ENCODE results near the gene NCKAP5.

DNA sequence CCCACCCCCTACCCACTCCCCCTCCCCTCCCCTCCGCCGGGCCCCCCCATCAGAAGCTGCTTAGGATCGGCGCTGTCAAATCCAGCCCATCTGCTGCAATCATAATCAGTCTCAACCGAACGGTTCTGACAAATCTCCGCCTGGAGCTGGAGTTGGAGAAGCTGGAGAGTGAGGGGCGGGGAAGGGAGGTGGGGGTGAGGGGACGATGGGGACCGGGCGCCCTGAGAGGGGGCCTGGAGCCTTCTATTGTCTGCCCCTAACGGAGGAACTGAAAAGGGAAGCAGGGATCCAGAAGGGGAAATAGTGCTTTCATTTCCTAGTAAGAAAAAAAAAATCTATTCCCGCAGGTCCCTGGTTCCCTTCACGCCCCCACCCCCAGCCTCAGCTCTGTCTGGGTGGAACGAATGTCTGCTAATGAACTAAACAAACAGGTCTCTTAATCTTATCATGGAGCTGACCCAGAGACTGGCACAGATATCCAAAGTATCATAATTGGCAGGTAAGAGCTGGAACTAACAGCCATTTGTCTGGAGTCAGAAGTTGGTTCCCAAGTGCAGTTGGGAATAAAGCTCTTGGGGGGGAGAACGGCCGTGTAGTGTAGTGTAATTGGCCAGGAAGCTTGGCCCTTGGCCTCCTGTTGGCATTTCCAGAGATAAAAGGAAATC lies 301.2 kb downstream of the NCKAP5 start:
- TF ChIP-seq, protein P1, sequence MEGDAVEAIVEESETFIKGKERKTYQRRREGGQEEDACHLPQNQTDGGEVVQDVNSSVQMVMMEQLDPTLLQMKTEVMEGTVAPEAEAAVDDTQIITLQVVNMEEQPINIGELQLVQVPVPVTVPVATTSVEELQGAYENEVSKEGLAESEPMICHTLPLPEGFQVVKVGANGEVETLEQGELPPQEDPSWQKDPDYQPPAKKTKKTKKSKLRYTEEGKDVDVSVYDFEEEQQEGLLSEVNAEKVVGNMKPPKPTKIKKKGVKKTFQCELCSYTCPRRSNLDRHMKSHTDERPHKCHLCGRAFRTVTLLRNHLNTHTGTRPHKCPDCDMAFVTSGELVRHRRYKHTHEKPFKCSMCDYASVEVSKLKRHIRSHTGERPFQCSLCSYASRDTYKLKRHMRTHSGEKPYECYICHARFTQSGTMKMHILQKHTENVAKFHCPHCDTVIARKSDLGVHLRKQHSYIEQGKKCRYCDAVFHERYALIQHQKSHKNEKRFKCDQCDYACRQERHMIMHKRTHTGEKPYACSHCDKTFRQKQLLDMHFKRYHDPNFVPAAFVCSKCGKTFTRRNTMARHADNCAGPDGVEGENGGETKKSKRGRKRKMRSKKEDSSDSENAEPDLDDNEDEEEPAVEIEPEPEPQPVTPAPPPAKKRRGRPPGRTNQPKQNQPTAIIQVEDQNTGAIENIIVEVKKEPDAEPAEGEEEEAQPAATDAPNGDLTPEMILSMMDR (IDR thresholded peaks at IDR 0.05 in 4 of 5, conservative IDR thresholded peaks at IDR 0.05 in 1 of 5), result no peak
- TF ChIP-seq POLR2A (IDR thresholded peaks at IDR 0.05), result no peak
